GM19455 (cell line): ENCODE measurements around the gene RNFT2.
A peak's percentile ranks its signal among the peaks of the same experiment; 100 is the strongest.
"Not testable (repeated sequence)": the region's sequence is repeated elsewhere in the genome, so short reads cannot be mapped to it uniquely, and the experiment has no call there.

ENCODE experiments used
- ATAC-seq: cut with Tn5 transposase; IDR thresholded peaks from one replicate; pipeline ENCODE4 v1.9.1; 2021; ENCODE audit not compliant: unreplicated experiment

Gene RNFT2

DNA sequence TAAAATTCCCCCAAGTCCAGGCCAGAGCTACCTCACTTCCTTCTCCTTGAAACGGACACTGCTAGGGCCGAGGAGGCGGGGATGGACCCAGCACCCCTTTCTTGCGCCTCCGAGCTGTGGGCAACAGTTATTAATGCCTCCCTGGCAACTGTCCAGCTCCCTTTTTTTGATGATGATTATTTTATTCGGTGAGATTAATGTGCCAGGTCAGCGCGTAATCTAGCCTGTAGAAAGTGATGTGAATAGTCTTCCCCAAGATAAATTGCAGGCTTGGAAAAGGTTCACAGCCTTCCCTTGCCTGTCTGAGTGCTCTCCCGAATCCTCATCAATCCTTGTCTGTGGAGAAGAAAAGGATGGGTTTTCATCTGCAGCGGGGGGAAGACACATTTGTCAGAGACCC lies 54.3 kb downstream of the RNFT2 start:
- ATAC-seq = no peak

DNA sequence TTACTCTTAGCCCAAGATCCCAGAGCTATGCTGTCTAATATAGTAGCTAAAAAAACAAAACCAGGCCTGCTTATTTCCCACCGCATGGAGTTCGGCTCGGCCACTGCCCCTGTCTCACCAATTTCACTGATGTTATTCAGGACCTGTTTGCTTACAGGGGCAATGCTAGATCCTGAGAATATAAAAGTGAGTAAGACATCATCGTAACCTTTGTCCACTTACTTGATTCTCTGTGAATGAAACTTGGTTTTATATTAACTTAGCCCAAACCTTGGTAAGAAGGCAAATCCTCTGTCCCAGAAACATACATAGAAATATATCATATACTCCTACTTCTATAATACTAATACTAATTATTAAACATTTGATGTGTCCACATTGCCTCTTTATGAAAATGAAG lies 56.6 kb downstream of the RNFT2 start:
- no peak for ATAC-seq

DNA sequence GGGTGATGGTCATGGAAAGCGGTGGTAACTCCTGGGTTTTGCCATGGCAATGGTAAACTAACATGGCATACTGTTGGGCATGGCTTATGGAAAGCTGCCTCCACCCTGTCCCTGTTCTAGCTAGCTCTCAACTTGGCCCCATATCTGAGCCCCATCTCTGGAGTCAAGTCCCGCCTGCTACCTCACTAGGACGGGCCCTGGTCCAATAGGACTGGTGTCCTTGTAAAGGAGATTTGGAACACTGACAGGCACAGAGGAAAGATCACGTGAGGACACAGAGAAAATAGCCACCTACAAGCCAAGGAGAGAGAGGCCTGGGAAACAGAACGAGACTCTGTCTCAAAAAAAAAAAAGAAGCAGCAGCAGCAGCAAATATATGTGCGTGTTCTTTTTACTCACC lies 59.8 kb downstream of the RNFT2 start:
- no peak for ATAC-seq

DNA sequence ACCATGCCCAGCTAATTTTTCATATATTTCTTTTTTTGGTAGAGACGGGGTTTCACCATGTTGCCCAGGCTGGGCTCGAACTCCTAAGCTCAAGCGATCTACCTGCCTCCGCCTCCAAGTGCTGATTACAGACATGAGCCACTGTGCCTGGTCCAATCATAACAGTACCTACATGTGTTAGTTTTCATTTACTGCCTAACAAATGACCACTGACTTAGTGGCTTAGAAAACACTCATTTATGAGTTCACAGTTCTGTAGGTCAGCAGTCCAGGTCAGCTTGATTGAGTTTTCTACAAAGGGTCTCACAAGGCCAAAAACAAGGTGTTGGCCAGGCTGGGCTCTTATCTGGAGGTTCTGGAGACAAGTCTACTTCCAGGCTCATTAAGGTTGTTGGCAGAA lies 60.6 kb downstream of the RNFT2 start:
- ATAC-seq = no peak

- no peak for ATAC-seq
These were observed 61.8 kb downstream of the RNFT2 start for GRCh38 chr12:116799955-116800354.

GRCh38 chr12:116800918-116801317 lies 62.8 kb downstream of the RNFT2 start:
- ATAC-seq = no peak

DNA sequence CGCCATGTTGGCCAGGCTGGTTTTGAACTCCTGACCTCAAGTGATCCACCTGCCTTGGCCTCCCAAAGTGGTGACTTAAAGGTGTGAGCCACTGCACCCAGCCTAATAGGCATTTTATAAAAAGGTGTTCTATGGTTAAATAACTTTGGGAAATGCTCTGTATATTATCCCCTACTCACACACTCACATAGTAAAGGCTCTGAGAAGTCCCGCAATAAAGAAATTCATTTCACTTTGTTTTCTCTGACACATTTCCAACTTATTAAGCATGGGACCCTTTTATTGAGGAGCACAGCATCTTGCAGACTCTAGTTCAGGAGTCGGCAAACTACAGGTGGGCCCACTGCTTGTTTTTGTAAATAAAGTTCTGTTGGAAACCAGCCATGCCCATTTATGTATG lies 63.9 kb downstream of the RNFT2 start:
- no peak for ATAC-seq

DNA sequence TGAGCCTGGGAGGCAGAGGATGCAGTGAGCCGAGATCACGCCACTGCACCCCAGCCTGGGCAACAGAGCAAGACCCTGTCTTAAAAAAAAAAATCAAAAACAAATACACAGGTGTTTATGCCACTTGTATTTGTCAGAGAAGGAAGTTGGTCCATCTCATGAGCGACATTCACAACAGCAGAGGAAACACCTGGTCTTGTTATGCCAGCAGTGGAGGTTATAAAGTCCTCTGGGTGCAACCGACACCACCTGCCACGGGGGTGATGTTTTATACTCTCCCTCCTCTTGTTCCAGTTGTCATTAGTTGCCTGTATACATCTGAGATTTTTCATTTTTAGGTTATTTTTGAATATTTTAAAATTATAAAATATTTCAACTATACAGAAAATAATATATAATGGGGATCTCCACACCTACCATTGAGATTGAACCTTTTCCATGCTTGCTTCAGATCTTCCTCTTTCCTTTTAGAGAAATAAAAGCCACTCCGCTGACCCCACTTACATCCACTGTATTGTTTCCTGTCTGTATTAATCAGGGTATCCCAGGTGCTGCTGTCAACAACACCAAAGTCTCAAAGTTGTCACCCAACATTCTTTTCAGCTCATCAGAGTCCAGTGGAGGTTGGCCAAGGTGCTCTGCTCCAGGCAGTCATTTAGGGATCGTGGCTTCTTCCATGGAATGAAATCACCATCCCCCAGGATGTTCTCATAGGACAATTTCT lies 65.1 kb downstream of the RNFT2 start:
- ATAC-seq = no peak

DNA sequence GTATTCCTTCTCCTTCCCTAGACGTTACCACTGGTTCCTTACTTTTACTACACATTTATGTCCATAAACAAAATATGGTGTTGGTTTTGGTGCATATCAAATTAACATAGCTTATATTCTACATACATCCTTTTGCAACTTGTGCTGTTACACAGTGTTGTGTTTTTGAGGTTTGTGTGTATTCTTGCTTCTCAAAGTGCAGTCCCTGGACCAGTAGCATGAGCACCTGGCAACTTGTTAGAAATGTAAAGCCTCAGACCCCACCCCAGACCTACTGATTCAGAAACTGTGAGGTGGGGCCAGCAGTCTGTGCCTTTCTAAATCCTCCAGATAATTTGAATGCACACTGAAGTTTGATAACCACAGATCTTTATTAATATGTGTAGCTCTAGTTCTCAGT lies 65.9 kb downstream of the RNFT2 start:
- ATAC-seq = no peak

DNA sequence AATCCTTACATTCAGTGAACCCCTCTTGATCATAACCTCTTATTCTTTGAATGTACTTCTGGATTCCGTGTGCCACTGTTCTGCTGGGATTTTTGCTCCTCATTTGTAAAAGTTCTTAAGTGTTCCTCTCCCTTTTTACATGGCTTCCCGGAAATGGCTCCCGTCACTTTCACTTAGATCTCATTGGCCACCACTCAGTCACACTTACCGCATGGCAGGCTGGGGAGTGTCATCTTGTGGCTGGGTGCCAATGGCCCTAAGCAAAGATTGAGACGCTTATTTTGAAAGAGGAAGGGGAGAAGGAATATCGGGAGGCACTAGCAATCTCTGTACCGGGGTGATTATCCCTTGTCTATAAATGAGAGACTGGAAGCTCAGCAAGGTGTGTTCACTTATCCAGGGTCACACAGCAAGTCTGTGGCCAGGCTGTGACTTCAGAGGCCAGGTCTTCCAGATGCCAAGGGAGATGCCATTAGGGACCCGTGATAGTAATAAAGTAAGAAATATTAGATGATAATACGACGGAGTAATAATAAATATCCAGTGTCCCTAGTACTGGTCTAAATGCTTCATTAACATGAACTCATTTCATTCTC lies 68.8 kb downstream of the RNFT2 start:
- no peak for ATAC-seq

DNA sequence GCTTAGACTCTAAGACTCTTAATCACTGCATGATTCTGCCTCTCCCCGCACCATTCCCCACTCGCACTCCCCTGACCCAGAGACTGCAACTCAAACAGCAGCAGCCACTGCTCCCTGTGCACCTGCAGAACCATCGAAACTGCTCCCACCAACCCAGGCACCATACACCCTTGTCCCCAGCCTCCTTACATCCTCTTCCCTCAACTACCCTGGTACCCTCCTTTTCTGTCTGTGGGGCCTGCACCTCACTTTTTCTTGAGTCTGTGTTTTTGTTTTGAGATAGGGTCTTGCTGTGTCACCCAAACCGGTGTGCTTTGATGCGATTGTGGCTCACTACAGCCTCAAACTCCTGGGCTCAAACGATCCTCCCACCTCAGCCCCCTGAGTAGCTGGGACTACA lies 69.4 kb downstream of the RNFT2 start:
- ATAC-seq = no peak

- no peak for ATAC-seq
These were observed 70.3 kb downstream of the RNFT2 start for GRCh38 chr12:116808113-116809105.

GRCh38 chr12:116812238-116812637 lies 74.1 kb downstream of the RNFT2 start:
- ATAC-seq = no peak

- ATAC-seq = no peak
These were observed 75.3 kb downstream of the RNFT2 start for GRCh38 chr12:116813271-116814041.

DNA sequence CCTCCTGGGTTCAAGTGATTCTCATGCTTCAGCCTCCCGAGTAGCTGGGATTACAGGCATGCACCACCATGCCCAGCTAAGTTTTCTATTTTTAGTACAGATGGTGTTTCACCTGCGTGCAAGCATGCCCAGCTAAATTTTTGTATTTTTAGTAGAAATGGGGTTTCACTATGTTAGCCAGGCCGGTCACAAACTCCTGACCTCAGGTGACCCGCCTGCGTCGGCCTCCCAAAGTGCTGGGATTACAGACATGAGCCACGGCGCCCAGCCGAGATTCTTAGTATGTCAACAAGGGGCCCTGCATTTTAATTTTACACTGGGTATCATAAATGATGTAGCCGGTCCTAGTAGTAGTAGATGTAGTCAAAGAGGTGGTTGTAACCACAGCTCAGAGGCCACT lies 76.7 kb downstream of the RNFT2 start:
- ATAC-seq = not testable (repeated sequence)

- no peak for ATAC-seq
These were observed 80.3 kb downstream of the RNFT2 start for GRCh38 chr12:116818341-116818856.

GRCh38 chr12:116818948-116819832 lies 81.1 kb downstream of the RNFT2 start:
- ATAC-seq = peak; percentile 90

DNA sequence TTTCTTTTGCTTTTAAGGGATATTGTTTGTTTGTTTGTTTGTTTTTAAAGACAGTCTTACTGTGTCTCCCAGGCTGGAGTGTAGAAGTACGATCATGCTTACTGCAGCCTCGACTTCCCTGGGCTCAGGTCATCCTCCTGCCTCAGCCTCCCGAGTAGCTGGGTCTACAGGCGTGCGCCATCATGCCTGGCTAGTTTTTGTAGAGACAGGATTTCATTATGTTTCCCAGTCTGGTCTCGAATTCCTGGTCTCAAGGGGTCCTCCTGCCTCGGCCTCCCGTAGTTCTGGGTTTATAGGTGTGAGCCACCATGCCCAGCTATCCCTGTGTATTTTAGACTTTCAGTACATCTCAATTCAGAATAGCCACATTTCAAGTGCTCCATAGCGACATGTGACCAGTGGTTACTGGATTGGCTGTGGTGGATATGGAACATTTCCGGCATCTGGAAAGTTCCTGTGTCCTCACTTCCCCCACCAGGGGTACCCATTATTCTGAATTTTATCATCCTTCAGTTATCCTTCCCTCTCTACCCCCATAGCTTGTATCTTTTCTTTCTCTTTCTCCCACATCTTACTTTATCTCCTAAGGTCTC lies 82.0 kb downstream of the RNFT2 start:
- no peak for ATAC-seq

DNA sequence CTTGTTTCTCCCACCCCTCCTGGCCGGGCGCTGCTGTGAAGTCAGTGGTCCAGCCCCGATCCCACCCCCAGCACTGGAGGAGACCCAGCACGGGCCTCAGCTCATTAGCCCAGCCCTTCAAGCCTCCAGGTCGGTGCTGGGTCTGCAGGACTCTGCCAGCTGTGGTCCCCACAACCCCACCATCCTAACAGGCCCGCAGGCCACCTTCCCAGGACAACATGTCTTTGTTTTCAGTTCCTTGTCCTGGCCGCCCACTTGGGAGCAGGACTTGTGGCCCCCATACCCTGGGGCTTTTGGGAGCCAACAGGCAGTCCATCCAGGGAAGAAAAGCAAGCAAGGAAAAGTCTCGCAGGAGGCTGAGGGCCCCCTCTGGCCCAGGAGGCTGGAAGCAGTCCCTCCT lies 83.2 kb downstream of the RNFT2 start:
- ATAC-seq = no peak
